ENCODE results near the gene SPATS2.
"Not testable (repeated sequence)": the region's sequence is repeated elsewhere in the genome, so short reads cannot be mapped to it uniquely, and the experiment has no call there.

The SPATS2 gene
- total RNA-seq = 7.3 to 11.2 (median 10.1) reads per million in 4 experiments

GRCh38 chr12:49367381-49368239, at the start of gene SPATS2:
TSS of gene SPATS2 (plus strand) at chr12:49367462. CDS start at chr12:49461013, 93,551 bp downstream.
- DNase-seq = no peak

- DNase-seq = not testable (repeated sequence)
These were observed 46.7 kb upstream of the SPATS2 start for GRCh38 chr12:49320411-49321103.

DNA sequence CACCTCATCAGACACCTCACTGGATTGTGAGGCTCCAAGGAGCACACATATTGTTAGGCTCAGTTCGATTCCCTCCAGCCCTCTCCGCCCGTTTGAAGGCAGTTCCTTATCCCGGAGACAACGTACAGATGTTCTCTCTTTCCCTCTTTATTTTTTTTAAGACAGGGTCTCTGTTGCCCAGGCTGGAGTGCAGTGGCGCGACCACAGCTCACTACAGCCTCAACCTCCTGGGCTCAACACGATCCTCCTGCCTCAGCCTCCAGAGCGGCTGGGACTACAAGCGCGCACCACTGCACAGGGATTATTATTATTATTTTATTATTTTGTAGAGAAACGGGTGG, 44.9 kb upstream of the SPATS2 start:
- no peak for DNase-seq

GRCh38 chr12:49322708-49323523, 44.3 kb upstream of the SPATS2 start, which contains the start of gene TROAP:
TSS of gene TROAP (plus strand) at chr12:49323255. CDS start at chr12:49323609, 354 bp downstream.
- DNase-seq = peak; percentile 96

- no peak for DNase-seq
These were observed 43.7 kb upstream of the SPATS2 start for GRCh38 chr12:49323524-49324097.

- DNase-seq = no peak
These were observed 41.7 kb upstream of the SPATS2 start for GRCh38 chr12:49325606-49326005.

DNA sequence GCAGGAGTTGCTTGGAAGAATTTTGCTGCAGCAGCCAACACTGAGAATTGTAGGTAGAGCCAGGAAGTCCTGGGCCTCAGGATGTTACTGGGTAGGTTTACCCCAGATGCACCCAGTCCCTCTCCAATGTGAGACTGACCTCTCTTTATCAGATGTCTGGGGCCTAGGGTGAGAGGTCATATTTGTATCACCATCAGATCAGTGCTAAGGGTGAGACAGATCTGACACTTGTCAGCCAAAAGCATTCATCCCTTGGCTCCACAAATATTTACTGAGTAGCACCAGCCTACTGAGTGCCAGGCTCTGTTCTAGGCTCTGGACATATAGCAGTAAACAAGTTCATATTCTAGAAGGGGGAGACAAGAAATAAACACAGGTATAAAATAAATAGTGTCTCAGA, 39.9 kb upstream of the SPATS2 start:
- no peak for DNase-seq

- DNase-seq = no peak
These were observed 39.4 kb upstream of the SPATS2 start for GRCh38 chr12:49327887-49328286.

- no peak for DNase-seq
These were observed 38.4 kb upstream of the SPATS2 start for GRCh38 chr12:49328816-49329215.

- no peak for DNase-seq
These were observed 37.1 kb upstream of the SPATS2 start for GRCh38 chr12:49330032-49330619.

DNA sequence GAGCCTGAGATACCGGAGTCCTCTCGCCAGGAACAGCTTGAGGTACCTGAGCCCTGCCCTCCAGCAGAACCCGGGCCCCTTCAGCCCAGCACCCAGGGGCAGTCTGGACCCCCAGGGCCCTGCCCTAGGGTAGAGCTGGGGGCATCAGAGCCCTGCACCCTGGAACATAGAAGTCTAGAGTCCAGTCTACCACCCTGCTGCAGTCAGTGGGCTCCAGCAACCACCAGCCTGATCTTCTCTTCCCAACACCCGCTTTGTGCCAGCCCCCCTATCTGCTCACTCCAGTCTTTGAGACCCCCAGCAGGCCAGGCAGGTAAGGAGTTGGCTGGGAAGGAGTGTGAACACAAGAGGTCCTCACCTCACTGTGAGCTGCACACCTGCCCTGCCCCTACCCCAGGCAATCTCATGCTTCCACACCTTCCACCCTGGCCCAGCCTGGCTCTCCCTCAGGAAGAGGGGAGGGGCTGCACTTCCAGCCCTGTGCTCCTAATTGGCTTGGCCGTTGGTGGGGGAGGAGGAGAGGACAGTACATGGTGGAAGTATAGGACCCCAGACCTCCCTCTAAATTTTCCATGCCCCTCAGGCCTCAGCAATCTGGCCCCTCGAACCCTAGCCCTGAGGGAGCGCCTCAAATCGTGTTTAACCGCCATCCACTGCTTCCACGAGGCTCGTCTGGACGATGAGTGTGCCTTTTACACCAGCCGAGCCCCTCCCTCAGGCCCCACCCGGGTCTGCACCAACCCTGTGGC, 36.5 kb upstream of the SPATS2 start:
- no peak for DNase-seq

DNA sequence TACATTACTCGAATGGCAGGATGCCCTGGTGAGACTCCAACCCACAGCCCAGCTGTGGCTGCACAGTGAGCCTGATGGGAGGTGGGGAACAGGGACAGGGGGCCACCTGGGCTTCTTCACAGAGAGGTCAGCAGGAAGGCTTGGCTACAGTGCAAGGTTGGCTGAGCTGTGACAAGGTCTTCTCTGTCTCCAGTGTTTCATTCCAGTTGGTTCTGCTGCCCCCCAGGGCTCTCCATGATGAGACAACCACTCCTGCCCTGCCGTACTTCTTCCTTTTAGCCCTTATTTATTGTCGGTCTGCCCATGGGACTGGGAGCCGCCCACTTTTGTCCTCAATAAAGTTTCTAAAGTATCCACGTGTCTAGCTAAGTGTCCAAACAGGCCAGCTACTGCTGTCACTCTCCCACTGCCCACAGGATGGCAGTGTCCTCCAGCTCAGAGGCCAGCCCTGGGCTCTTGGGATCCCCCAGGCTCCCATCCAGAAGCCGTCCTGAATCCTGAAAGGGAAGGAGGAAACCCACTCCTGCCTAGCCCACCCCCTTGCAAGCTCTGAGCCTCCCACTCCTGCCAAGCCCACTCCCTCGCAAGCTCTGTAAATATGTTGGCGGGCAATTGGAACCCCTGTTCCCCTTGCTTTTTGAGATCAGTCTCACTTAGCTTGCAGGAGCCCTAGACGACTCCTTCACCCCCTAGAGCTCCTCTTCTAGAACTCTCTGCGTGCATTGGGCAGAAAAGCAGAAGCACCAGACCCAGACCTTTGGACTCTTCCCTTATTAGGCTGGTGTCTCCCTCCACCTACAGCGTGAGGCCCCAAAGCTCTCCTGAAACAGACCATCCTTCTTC, 35.7 kb upstream of the SPATS2 start:
- DNase-seq = no peak

DNA sequence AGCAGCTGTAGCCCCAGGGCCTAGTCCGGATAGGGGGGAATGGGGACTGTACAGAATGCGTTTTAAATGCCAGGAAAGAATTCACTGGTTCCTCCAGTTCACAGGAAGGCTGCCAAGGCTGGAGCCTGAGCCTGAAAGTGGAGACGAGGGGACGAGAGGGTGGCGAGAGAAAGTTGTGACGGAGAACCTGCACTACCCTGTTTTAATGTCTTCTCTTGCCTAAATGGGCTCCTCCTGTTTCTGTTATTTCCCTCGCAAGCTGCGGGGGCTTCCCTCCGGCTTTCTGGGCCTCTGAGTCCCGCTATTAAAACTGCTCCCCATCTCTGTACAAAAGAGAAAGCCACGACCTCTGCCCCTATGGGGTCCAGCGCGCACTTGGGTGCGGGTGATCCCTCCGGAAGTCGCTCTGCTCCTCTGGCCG, 34.8 kb upstream of the SPATS2 start:
- no peak for DNase-seq

- no peak for DNase-seq
These were observed 34.3 kb upstream of the SPATS2 start for GRCh38 chr12:49332891-49333371.

DNA sequence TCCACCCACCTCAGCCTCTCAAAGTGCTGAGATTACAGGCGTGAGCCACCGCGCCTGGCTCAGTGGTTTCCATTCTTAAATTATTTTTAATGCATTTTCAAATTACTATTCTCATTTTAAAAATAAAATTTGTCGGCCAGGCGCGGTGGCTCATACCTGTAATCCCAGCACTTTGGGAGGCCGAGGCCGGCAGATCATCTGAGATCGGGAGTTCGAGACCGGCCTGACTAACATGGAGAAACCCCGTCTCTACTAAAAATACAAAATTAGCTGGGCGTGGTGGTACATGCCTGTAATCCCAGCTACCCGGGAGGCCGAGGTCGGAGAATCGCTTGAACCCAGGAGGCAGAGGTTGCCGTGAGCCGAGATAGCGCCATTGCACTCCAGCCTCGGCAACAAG, 33.5 kb upstream of the SPATS2 start:
- DNase-seq = not testable (repeated sequence)

- DNase-seq = no peak
These were observed 33.0 kb upstream of the SPATS2 start for GRCh38 chr12:49334226-49334625.

DNA sequence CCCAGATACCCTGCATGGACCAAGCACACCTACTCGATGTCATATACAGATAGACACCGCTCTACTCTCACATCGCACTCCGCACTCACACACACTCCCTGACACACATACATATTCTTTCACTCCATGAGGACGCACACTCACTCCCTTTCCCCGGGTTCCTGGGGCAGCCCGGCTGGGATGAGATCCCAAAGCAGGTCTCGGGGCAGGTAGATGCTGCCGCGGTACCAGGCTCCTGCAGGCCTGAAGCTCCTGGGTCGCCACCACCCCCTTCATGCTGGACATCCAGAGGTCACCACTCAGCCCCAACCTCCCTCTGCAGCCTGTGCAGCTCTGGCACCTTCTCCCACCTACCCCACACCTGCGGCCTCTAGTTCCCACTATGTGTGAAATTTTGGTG, 32.6 kb upstream of the SPATS2 start:
- no peak for DNase-seq

DNA sequence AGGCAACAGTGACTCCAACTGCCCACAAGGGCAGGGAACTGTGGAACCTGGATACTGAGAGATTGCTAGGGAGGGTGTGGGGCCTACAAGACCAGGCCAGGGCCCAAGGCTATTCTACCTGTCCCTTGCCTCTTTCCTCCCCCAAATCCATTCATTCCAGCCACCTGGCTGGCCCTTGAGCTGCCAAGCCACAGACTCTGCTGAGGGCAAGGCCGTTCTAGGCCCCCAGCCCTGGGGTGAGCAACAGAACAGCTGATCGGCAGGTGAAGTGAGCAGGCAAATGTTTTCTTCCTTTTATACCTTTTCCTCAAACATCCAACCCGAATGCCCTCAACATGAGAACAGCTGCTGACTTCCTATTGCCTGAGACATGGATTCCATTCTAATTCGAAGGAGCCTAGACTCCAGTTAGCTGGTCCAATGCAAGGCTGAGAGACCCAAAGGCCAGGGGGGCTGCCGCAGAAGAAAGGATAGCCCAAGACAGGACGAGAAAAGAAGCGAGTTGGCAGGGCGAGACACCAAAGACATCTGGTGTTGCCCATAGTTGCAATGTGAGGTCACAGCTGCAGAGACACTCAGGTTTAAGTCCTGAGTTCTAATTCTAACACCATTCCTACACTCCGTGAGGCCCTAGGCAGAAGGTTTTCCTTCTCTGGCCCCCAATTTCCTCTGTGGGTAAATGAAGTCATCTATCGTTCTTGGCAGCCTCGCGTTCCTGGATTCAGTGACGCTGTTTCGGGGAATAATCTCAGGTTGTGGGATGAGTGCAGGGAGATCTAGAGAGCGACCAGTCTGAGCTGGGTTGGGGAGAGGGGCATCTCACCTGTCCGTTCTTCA, 31.9 kb upstream of the SPATS2 start:
- no peak for DNase-seq

GRCh38 chr12:49335955-49336644, 31.2 kb upstream of the SPATS2 start:
- DNase-seq = no peak
